Upper lobe of left lung (tissue), 6 donors: ENCODE results near the gene RFTN1. TPM values are rescaled to one million over a fixed set of nuclear protein-coding genes. Genes with fewer than 3 reads are reported as not detected.

Source experiments
- ATAC-seq, 2 donors: fragments of 200-7000 bp; cut with Tn5 transposase; one replicate each; pipeline ENCODE4 v1.9.1; 2022; ENCODE audit warnings: mild to moderate bottlenecking in 2 of 2, moderate library complexity in 2 of 2; ENCODE audit not compliant: low FRiP score in 2 of 2
- DNase-seq, 2 donors: peaks; one replicate each; pipeline ENCODE4 v3.0.0-alpha.2; 2019 to 2020
- H3K27ac ChIP-seq, 4 donors: fragments of 200-600 bp; sonication (generic); one replicate each; pipeline ENCODE4 v1.5.1; 2016 to 2019
- H3K27me3 ChIP-seq, 4 donors: fragments of 200-600 bp; sonication (generic); one replicate each; pipeline ENCODE4 v1.5.1; 2017 to 2019
- H3K36me3 ChIP-seq, 4 donors: fragments of 200-600 bp; sonication (generic); one replicate each; pipeline ENCODE4 v1.5.1; 2016 to 2019
- H3K4me1 ChIP-seq, 4 donors: fragments of 200-600 bp; sonication (generic); one replicate each; pipeline ENCODE4 v1.5.1; 2018 to 2019
- H3K4me3 ChIP-seq, 4 donors: fragments of 200-600 bp; sonication (generic); one replicate each; pipeline ENCODE4 v1.5.1; 2017 to 2019; ENCODE audit warnings: mild to moderate bottlenecking in 2 of 4, moderate library complexity in 1 of 4
- H3K9me3 ChIP-seq, 4 donors: fragments of 200-600 bp; sonication (generic); one replicate each; pipeline ENCODE4 v1.5.1; 2018 to 2019
- CTCF ChIP-seq, 6 experiments: fragments of 450-650 bp in 4 of 6; fragments of 200-600 bp in 2 of 6; sonication (generic) in 2 of 6; IDR thresholded peaks; one replicate each; pipeline ENCODE4 v1.5.1; 2016 to 2019; ENCODE audit warnings: antibody characterized with exemption in 6 of 6
- EP300 ChIP-seq, 4 donors: sonication (generic); formaldehyde crosslinking; IDR thresholded peaks; one replicate each; pipeline ENCODE4 v1.5.1; 2017; ENCODE audit warnings: antibody characterized with exemption in 4 of 4, control low read depth in 2 of 4
- POLR2A ChIP-seq, 4 donors: fragments of 450-650 bp; IDR thresholded peaks; one replicate each; pipeline ENCODE4 v1.5.1; 2016 to 2017; ENCODE audit warnings: antibody characterized with exemption in 4 of 4, mild to moderate bottlenecking in 2 of 4
- POLR2AphosphoS5 ChIP-seq, 2 donors: sonication (generic); formaldehyde crosslinking; IDR thresholded peaks; one replicate each; pipeline ENCODE4 v1.5.1; 2017; ENCODE audit warnings: antibody characterized with exemption in 2 of 2
- WGBS, 2 donors: methylation state at CpG; one replicate each; pipeline ENCODE4 v1.1.5; 2017 to 2018; 5-methylcytosine and 5-hydroxymethylcytosine counted together
- total RNA-seq, 6 donors: library from RNA; depleted of rRNA in 4 of 6; stranded (reverse); fragments of >200 nt in 4 of 6; gene quantifications; one replicate each; pipeline versions ENCODE4 v1.1.0 to v1.2.1, GENCODE V29; 2016 to 2021
- donor health status: DM: no; HTN: no; CAD: no; lungs with moderate emphysema.
- donor health status: DM: no; HTN: yes; CAD: no; lungs with severe emphysema.

RFTN1 gene
- total RNA-seq, 6 donors from 2014 or later, result 62.1 to 121 (median 76.1) TPM

- no peak for ATAC-seq
- H3K27me3 ChIP-seq, result no peaks in the 10 kb centered on the region
- WGBS, 2 donors, result 52 to 54% methylated on average over 3 of the region's 3 CpGs
- no peak for DNase-seq
- H3K36me3 ChIP-seq, result no peaks in the 10 kb centered on the region
- no peak overlapping the region for H3K27ac ChIP-seq
- TF ChIP-seq POLR2AphosphoS5 (IDR thresholded peaks at IDR 0.05) (no peak), CTCF (IDR thresholded peaks at IDR 0.05) (no peak)
- H3K9me3 ChIP-seq, result no peaks in the 10 kb centered on the region
- H3K4me1 ChIP-seq, result peaks cover 4 to 22% (median 19%) of the 10 kb centered on the region in 4 donors
- no peak overlapping the region for H3K4me3 ChIP-seq
These were observed 118.3 kb downstream of the RFTN1 start for GRCh38 chr3:16395212-16395611.

GRCh38 chr3:16394639-16395038, 118.9 kb downstream of the RFTN1 start:
- H3K36me3 ChIP-seq, result no peaks in the 10 kb centered on the region
- no peaks in the 10 kb centered on the region for H3K27me3 ChIP-seq
- ATAC-seq (no peak), DNase-seq (no peak)
- H3K9me3 ChIP-seq, result no peaks in the 10 kb centered on the region
- TF ChIP-seq CTCF (IDR thresholded peaks at IDR 0.05), result no peak
- no peak overlapping the region for H3K27ac ChIP-seq
- WGBS, 2 donors, result 0% methylated on average over 1 of the region's 1 CpG
- peaks cover 0 to 17% (median 13%) of the 10 kb centered on the region in 4 donors for H3K4me1 ChIP-seq
- no peak overlapping the region for H3K4me3 ChIP-seq

GRCh38 chr3:16392717-16393116, 120.8 kb downstream of the RFTN1 start:
- no peak for TF ChIP-seq POLR2AphosphoS5 (IDR thresholded peaks at IDR 0.05)
- no peak for TF ChIP-seq POLR2A (IDR thresholded peaks at IDR 0.05)
- TF ChIP-seq EP300 (IDR thresholded peaks at IDR 0.05), result no peak
- no peak for TF ChIP-seq CTCF (IDR thresholded peaks at IDR 0.05)
- H3K36me3 ChIP-seq, result no peaks in the 10 kb centered on the region
- H3K27me3 ChIP-seq, result no peaks in the 10 kb centered on the region
- H3K4me3 ChIP-seq, result no peak overlapping the region
- no peaks in the 10 kb centered on the region for H3K9me3 ChIP-seq
- ATAC-seq, result no peak
- no peak for DNase-seq
- H3K4me1 ChIP-seq, result peaks cover 0 to 15% (median 11%) of the 10 kb centered on the region in 4 donors
- no peak overlapping the region for H3K27ac ChIP-seq
- WGBS, 2 donors, result 82 to 88% methylated on average over 1 of the region's 1 CpG

GRCh38 chr3:16392065-16392464, 121.4 kb downstream of the RFTN1 start:
- Histone ChIP-seq H3K9me3 (no peaks in the 10 kb centered on the region), H3K27ac (no peak overlapping the region), H3K36me3 (no peaks in the 10 kb centered on the region), H3K27me3 (no peaks in the 10 kb centered on the region), H3K4me1 (peaks cover 0 to 15% (median 11%) of the 10 kb centered on the region in 4 donors), H3K4me3 (no peak overlapping the region)
- TF ChIP-seq EP300 (IDR thresholded peaks at IDR 0.05), result no peak
- no peak for TF ChIP-seq CTCF (IDR thresholded peaks at IDR 0.05)
- TF ChIP-seq POLR2A (IDR thresholded peaks at IDR 0.05), result no peak
- no peak for TF ChIP-seq POLR2AphosphoS5 (IDR thresholded peaks at IDR 0.05)
- no peak for ATAC-seq
- no peak for DNase-seq
- 77 to 78% methylated on average over 1 of the region's 1 CpG for WGBS, 2 donors

GRCh38 chr3:16390581-16390980, 122.9 kb downstream of the RFTN1 start:
- 75 to 95% methylated on average over 2 of the region's 2 CpGs for WGBS, 2 donors
- peaks cover 0 to 9% (median 6%) of the 10 kb centered on the region in 4 donors for H3K4me1 ChIP-seq

More at GRCh38 chr3:16390581-16390980, 122.9 kb downstream of the RFTN1 start:
- ATAC-seq (no peak), DNase-seq (no peak)
- TF ChIP-seq CTCF (IDR thresholded peaks at IDR 0.05) (no peak), POLR2A (IDR thresholded peaks at IDR 0.05) (no peak), POLR2AphosphoS5 (IDR thresholded peaks at IDR 0.05) (no peak), EP300 (IDR thresholded peaks at IDR 0.05) (no peak)
- H3K27ac ChIP-seq, result no peak overlapping the region
- H3K4me3 ChIP-seq, result no peak overlapping the region
- no peaks in the 10 kb centered on the region for H3K9me3 ChIP-seq
- no peaks in the 10 kb centered on the region for H3K27me3 ChIP-seq
- H3K36me3 ChIP-seq, result no peaks in the 10 kb centered on the region
